ENCODE measurements around the gene HDGFL2. TPM values are rescaled to one million over a fixed set of nuclear protein-coding genes. Genes with fewer than 3 reads are reported as not detected.

Gene HDGFL2
- total and polyA plus RNA-seq, 10 of the 15 experiments (the other 5 are each of a cell fraction or from before 2014, with no cell fraction given): 0.16 to 56.9 (median 25.3) TPM

- TF ChIP-seq ZBTB40 (IDR thresholded peaks at IDR 0.05; ENCODE audit: borderline replicate concordance) (no peak), NFYB (IDR thresholded peaks at IDR 0.05; ENCODE audit: insufficient read depth, low read depth, low read length) (no peak), TCF7 (IDR thresholded peaks at IDR 0.05; ENCODE audit: borderline replicate concordance) (no peak), MYB (IDR thresholded peaks at IDR 0.05; ENCODE audit: borderline replicate concordance, low read depth, low read length) (no peak), FOS (IDR thresholded peaks at IDR 0.05; ENCODE audit: borderline replicate concordance, extremely low read depth, insufficient read length) (no peak), TAF1 (IDR thresholded peaks at IDR 0.05; ENCODE audit: borderline replicate concordance, low read depth, low read length) (no peak)
Observed at GRCh38 chr19:4423416-4424126, 48.5 kb upstream of the HDGFL2 start (continued).

GRCh38 chr19:4425537-4425936 is 46.6 kb upstream of the HDGFL2 start:
- ChIA-PET CTCF (no interaction called here), RAD21 (ENCODE audit: unreplicated experiment) (no interaction called here), POLR2A (no interaction called here), SMC1A (ENCODE audit: uncharacterized antibody, unreplicated experiment) (no interaction called here)
- BruUV-seq (replicated peaks): no TSS peak
- Histone ChIP-seq H3K27me3 (replicated peaks in 1 of 2; ENCODE audit: control insufficient read depth in 2 of 2, insufficient read depth in 2 of 2, low read length in 1 of 2) (no peaks in the 10 kb centered on the region), H4K20me1 (ENCODE audit: control insufficient read depth, insufficient read depth) (no peaks in the 10 kb centered on the region), H3K27ac (ENCODE audit: control insufficient read depth, insufficient read depth) (no peak overlapping the region), H3K4me1 (ENCODE audit: control insufficient read depth, insufficient read depth, low read length) (peaks cover 12% of the 10 kb centered on the region), H3K36me3 (ENCODE audit: control insufficient read depth in 2 of 2, insufficient read depth in 2 of 2, low read length in 1 of 2) (peaks cover 19 to 27% of the 10 kb centered on the region in 2 experiments; a peak in 3 of 4 replicates), H3K9ac (ENCODE audit: control insufficient read depth, insufficient read depth, low read length) (no peak overlapping the region), H3K4me3 (no peak overlapping the region), H2AFZ (ENCODE audit: control insufficient read depth, low read depth, low read length) (no peak overlapping the region), H3K79me2 (ENCODE audit: control insufficient read depth, insufficient read depth, low read length) (no peaks in the 10 kb centered on the region), H3K9me3 (replicated peaks; ENCODE audit: control insufficient read depth, insufficient read depth, low read length) (no peaks in the 10 kb centered on the region), H3K4me2 (ENCODE audit: control insufficient read depth, insufficient read depth) (no peak overlapping the region)
- intact Hi-C loops (cut with micrococcal nuclease; ENCODE audit: unreplicated experiment) (no loop called here), in situ Hi-C loops (cut with MboI) (no loop called here)
- ATAC-seq (no peak), FAIRE-seq (no peak), DNase-seq (ENCODE audit: low read depth, low spot score) (no peak)
- 91% methylated on average over 6 of the region's 6 CpGs for WGBS (ENCODE audit: insufficient coverage, insufficient replicate concordance, low lambda C conversion rate, missing lambda C conversion rate)
- TF ChIP-seq EED (IDR thresholded peaks at IDR 0.05; ENCODE audit: low read depth) (no peak), POLR2AphosphoS2 (IDR thresholded peaks at IDR 0.05; ENCODE audit: low read depth, low read length) (no peak), CREB1 (IDR thresholded peaks at IDR 0.05; ENCODE audit: low read depth) (no peak), RELB (IDR thresholded peaks at IDR 0.05; ENCODE audit: low read depth) (no peak), ATF7 (IDR thresholded peaks at IDR 0.05; ENCODE audit: low read depth) (no peak), ZNF622 (IDR thresholded peaks at IDR 0.05) (no peak), ZBTB40 (IDR thresholded peaks at IDR 0.05; ENCODE audit: borderline replicate concordance) (no peak), LARP7 (IDR thresholded peaks at IDR 0.05) (no peak), FOS (IDR thresholded peaks at IDR 0.05; ENCODE audit: borderline replicate concordance, extremely low read depth, insufficient read length) (no peak)

Measured in GM12878 (cell line).